SK-N-SH treated with all-trans-retinoic acid at 6 μM for 48 hours (cell line): ENCODE data around the gene YES1.
"Not testable (repeated sequence)": the region's sequence is repeated elsewhere in the genome, so short reads cannot be mapped to it uniquely, and the experiment has no call there.

ENCODE experiments used
- ATAC-seq: fragments of 200-7000 bp; cut with Tn5 transposase; 3 replicates; pipeline ENCODE4 v1.9.1; 2020; ENCODE audit warnings: mild to moderate bottlenecking, moderate library complexity
- ARNTL ChIP-seq: fragments of 450-650 bp; formaldehyde crosslinking; IDR thresholded peaks from 2 replicates; pipeline ENCODE4 v1.5.0; 2020; ENCODE audit warnings: low read depth, mild to moderate bottlenecking, moderate library complexity, borderline replicate concordance
- CSDC2 ChIP-seq: fragments of 250-450 bp; sonication (Bioruptor Pico); IDR thresholded peaks from 2 replicates; pipeline ENCODE4 v1.5.0; 2020; ENCODE audit warnings: mild to moderate bottlenecking, moderate library complexity
- ESRRG ChIP-seq: fragments of 250-450 bp; sonication (Bioruptor Pico); IDR thresholded peaks from 2 replicates; pipeline ENCODE4 v1.6.1; 2021; ENCODE audit warnings: mild to moderate bottlenecking
- GLIS3 ChIP-seq: fragments of 250-450 bp; sonication (Bioruptor Pico); IDR thresholded peaks from 2 replicates; pipeline ENCODE4 v1.5.0; 2020; ENCODE audit warnings: mild to moderate bottlenecking, moderate library complexity
- ISL1 ChIP-seq: fragments of 250-450 bp; sonication (Bioruptor Pico); IDR thresholded peaks from 2 replicates; pipeline ENCODE4 v2.1.2; 2022; ENCODE audit warnings: mild to moderate bottlenecking, moderate library complexity
- OSR1 ChIP-seq: fragments of 250-450 bp; sonication (Bioruptor Pico); IDR thresholded peaks from 2 replicates; pipeline ENCODE4 v1.8.0; 2022; ENCODE audit warnings: moderate library complexity, mild to moderate bottlenecking, inconsistent platforms
- PPARA ChIP-seq: fragments of 250-450 bp; sonication (Bioruptor Pico); IDR thresholded peaks from 2 replicates; pipeline ENCODE4 v1.5.0; 2020; ENCODE audit warnings: mild to moderate bottlenecking, borderline replicate concordance
- RARB ChIP-seq: fragments of 250-450 bp; sonication (Bioruptor Pico); IDR thresholded peaks from 2 replicates; pipeline ENCODE4 v1.8.0; 2021; ENCODE audit warnings: mild to moderate bottlenecking, moderate library complexity
- SNAI2 ChIP-seq: fragments of 250-450 bp; sonication (Bioruptor Pico); IDR thresholded peaks from 2 replicates; pipeline ENCODE4 v1.5.0; 2020; ENCODE audit warnings: mild to moderate bottlenecking, moderate library complexity
- TCF4 ChIP-seq: fragments of 250-450 bp; sonication (Bioruptor Pico); IDR thresholded peaks from 2 replicates; pipeline ENCODE4 v1.8.0; 2021; ENCODE audit warnings: mild to moderate bottlenecking, moderate library complexity, borderline replicate concordance
- TOX ChIP-seq: fragments of 250-450 bp; sonication (Bioruptor Pico); IDR thresholded peaks from 2 replicates; pipeline ENCODE4 v1.8.0; 2021; ENCODE audit warnings: mild to moderate bottlenecking, moderate library complexity, borderline replicate concordance
- ZC3H10 ChIP-seq: fragments of 250-450 bp; sonication (Bioruptor Pico); IDR thresholded peaks from 2 replicates; pipeline ENCODE4 v1.5.1; 2021; ENCODE audit warnings: mild to moderate bottlenecking, moderate library complexity
- ZFP3 ChIP-seq: fragments of 250-450 bp; sonication (Bioruptor Pico); IDR thresholded peaks from 2 replicates; pipeline ENCODE4 v1.5.0; 2020; ENCODE audit warnings: mild to moderate bottlenecking, moderate library complexity
- ZFP30 ChIP-seq: fragments of 450-650 bp; formaldehyde crosslinking; IDR thresholded peaks from 2 replicates; pipeline ENCODE4 v1.5.0; 2022; ENCODE audit warnings: mild to moderate bottlenecking, moderate library complexity
- ZNF565 ChIP-seq: fragments of 450-650 bp; formaldehyde crosslinking; conservative IDR thresholded peaks from 2 replicates; pipeline ENCODE4 v1.5.0; 2020; ENCODE audit warnings: low read depth, mild to moderate bottlenecking, moderate library complexity
- ZNF70 ChIP-seq: fragments of 450-650 bp; formaldehyde crosslinking; IDR thresholded peaks from 2 replicates; pipeline ENCODE4 v1.5.0; 2020; ENCODE audit warnings: mild to moderate bottlenecking, moderate library complexity
- ZNF8 ChIP-seq: fragments of 450-650 bp; formaldehyde crosslinking; IDR thresholded peaks from 2 replicates; pipeline ENCODE4 v1.5.0; 2020; ENCODE audit warnings: mild to moderate bottlenecking, moderate library complexity
- TF ChIP-seq, protein P1 (sequence below): fragments of 250-450 bp; sonication (Bioruptor Pico); IDR thresholded peaks from 2 replicates; pipeline ENCODE4 v1.8.0; 2020; ENCODE audit warnings: mild to moderate bottlenecking, moderate library complexity, borderline replicate concordance
- TF ChIP-seq, protein P2 (sequence below): fragments of 250-450 bp; sonication (Bioruptor Pico); IDR thresholded peaks from 2 replicates; pipeline ENCODE4 v1.5.0; 2020; ENCODE audit warnings: mild to moderate bottlenecking, moderate library complexity
- TF ChIP-seq, protein P3 (sequence below): fragments of 250-450 bp; sonication (Bioruptor Pico); IDR thresholded peaks from 2 replicates; pipeline ENCODE4 v1.5.1; 2020; ENCODE audit warnings: low read depth, mild to moderate bottlenecking, moderate library complexity
- TF ChIP-seq, protein P4 (sequence below): fragments of 250-450 bp; sonication (Bioruptor Pico); IDR thresholded peaks from 2 replicates; pipeline ENCODE4 v1.5.1; 2021; ENCODE audit warnings: mild to moderate bottlenecking, moderate library complexity
- TF ChIP-seq, protein P5 (sequence below): fragments of 250-450 bp; sonication (Bioruptor Pico); IDR thresholded peaks from 2 replicates; pipeline ENCODE4 v1.8.0; 2021; ENCODE audit warnings: low read depth, mild to moderate bottlenecking, moderate library complexity, borderline replicate concordance

YES1 gene

DNA sequence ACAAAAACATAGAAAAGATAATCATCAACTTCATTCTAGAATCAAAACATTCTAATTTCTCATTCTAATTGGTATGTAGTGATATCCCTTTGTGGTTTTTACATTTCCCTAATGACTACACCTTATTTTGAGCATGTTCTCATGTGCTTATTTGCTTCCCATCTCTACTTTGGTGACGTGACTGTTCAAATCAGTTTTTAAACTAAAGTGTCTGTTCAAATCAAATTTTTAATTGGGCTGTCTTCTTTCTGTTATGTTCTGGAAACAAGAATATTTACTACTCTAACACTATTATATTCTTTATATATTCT, 45.5 kb downstream of the YES1 start:
- ATAC-seq, result no peak
- TF ChIP-seq ISL1, result no peak
- no peak for TF ChIP-seq TOX
- no peak for TF ChIP-seq ZNF565 (CRISPR knock-in tag)
- TF ChIP-seq ARNTL (CRISPR knock-in tag), result no peak
- no peak for TF ChIP-seq ZFP3 (CRISPR knock-in tag)
- no peak for TF ChIP-seq GLIS3 (CRISPR knock-in tag)
- TF ChIP-seq ESRRG (CRISPR knock-in tag), result no peak

DNA sequence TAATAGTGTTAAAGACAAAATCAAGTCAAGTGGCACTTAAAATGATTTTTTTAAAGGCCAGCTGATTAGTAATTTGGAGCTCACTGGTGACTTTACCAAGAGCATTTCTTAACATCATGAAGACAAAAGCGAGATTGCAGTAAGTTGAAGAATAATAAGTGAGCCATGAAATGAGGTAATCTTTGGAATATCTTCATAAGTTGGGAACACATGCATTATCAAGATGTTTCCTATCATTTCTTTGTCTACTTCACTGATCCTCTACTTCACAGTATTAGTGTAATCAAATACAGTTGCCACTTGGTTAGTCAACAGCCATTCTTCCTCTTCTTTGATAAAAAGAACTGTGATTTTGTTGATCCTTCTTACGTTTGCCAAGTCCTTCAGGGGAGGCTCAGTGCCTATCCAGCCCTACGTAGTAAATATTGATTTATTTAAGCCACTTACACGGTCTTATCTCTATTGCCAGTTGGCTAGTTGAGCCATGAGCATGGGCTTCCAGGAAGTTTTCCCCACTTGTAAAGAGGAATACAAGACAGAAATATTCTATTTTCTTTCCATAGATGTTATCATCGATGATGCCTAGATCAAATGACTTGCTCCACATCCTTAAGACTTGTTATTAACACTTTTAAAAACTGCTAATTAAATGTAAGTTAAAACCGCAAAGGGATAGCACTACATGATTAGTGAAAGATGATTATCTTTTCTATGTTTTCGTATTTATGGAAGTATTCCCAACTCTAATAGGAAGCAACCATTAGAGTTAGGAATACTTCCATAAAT, 46.1 kb downstream of the YES1 start:
- ATAC-seq, result no peak
- TF ChIP-seq ISL1 (no peak), GLIS3 (CRISPR knock-in tag) (no peak), ZFP30 (CRISPR knock-in tag) (no peak), ZNF8 (CRISPR knock-in tag) (no peak), ZFP3 (CRISPR knock-in tag) (no peak), PPARA (no peak), SNAI2 (no peak), TOX (no peak), ZC3H10 (CRISPR knock-in tag) (no peak), RARB (CRISPR knock-in tag) (no peak), ZNF565 (CRISPR knock-in tag) (no peak), ARNTL (CRISPR knock-in tag) (no peak), TCF4 (CRISPR knock-in tag) (no peak)
- TF ChIP-seq, protein P1, sequence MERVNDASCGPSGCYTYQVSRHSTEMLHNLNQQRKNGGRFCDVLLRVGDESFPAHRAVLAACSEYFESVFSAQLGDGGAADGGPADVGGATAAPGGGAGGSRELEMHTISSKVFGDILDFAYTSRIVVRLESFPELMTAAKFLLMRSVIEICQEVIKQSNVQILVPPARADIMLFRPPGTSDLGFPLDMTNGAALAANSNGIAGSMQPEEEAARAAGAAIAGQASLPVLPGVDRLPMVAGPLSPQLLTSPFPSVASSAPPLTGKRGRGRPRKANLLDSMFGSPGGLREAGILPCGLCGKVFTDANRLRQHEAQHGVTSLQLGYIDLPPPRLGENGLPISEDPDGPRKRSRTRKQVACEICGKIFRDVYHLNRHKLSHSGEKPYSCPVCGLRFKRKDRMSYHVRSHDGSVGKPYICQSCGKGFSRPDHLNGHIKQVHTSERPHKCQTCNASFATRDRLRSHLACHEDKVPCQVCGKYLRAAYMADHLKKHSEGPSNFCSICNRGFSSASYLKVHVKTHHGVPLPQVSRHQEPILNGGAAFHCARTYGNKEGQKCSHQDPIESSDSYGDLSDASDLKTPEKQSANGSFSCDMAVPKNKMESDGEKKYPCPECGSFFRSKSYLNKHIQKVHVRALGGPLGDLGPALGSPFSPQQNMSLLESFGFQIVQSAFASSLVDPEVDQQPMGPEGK (CRISPR knock-in tag), result no peak
- TF ChIP-seq, protein P2, sequence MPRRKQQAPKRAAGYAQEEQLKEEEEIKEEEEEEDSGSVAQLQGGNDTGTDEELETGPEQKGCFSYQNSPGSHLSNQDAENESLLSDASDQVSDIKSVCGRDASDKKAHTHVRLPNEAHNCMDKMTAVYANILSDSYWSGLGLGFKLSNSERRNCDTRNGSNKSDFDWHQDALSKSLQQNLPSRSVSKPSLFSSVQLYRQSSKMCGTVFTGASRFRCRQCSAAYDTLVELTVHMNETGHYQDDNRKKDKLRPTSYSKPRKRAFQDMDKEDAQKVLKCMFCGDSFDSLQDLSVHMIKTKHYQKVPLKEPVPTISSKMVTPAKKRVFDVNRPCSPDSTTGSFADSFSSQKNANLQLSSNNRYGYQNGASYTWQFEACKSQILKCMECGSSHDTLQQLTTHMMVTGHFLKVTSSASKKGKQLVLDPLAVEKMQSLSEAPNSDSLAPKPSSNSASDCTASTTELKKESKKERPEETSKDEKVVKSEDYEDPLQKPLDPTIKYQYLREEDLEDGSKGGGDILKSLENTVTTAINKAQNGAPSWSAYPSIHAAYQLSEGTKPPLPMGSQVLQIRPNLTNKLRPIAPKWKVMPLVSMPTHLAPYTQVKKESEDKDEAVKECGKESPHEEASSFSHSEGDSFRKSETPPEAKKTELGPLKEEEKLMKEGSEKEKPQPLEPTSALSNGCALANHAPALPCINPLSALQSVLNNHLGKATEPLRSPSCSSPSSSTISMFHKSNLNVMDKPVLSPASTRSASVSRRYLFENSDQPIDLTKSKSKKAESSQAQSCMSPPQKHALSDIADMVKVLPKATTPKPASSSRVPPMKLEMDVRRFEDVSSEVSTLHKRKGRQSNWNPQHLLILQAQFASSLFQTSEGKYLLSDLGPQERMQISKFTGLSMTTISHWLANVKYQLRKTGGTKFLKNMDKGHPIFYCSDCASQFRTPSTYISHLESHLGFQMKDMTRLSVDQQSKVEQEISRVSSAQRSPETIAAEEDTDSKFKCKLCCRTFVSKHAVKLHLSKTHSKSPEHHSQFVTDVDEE (CRISPR knock-in tag), result no peak
- TF ChIP-seq, protein P3, sequence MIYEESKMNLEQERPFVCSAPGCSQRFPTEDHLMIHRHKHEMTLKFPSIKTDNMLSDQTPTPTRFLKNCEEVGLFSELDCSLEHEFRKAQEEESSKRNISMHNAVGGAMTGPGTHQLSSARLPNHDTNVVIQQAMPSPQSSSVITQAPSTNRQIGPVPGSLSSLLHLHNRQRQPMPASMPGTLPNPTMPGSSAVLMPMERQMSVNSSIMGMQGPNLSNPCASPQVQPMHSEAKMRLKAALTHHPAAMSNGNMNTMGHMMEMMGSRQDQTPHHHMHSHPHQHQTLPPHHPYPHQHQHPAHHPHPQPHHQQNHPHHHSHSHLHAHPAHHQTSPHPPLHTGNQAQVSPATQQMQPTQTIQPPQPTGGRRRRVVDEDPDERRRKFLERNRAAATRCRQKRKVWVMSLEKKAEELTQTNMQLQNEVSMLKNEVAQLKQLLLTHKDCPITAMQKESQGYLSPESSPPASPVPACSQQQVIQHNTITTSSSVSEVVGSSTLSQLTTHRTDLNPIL (CRISPR knock-in tag), result no peak
- TF ChIP-seq, protein P4, sequence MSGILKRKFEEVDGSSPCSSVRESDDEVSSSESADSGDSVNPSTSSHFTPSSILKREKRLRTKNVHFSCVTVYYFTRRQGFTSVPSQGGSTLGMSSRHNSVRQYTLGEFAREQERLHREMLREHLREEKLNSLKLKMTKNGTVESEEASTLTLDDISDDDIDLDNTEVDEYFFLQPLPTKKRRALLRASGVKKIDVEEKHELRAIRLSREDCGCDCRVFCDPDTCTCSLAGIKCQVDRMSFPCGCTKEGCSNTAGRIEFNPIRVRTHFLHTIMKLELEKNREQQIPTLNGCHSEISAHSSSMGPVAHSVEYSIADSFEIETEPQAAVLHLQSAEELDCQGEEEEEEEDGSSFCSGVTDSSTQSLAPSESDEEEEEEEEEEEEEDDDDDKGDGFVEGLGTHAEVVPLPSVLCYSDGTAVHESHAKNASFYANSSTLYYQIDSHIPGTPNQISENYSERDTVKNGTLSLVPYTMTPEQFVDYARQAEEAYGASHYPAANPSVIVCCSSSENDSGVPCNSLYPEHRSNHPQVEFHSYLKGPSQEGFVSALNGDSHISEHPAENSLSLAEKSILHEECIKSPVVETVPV (CRISPR knock-in tag), result no peak
- TF ChIP-seq, protein P5, sequence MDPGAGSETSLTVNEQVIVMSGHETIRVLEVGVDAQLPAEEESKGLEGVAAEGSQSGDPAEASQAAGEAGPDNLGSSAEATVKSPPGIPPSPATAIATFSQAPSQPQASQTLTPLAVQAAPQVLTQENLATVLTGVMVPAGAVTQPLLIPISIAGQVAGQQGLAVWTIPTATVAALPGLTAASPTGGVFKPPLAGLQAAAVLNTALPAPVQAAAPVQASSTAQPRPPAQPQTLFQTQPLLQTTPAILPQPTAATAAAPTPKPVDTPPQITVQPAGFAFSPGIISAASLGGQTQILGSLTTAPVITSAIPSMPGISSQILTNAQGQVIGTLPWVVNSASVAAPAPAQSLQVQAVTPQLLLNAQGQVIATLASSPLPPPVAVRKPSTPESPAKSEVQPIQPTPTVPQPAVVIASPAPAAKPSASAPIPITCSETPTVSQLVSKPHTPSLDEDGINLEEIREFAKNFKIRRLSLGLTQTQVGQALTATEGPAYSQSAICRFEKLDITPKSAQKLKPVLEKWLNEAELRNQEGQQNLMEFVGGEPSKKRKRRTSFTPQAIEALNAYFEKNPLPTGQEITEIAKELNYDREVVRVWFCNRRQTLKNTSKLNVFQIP (CRISPR knock-in tag), result no peak
- TF ChIP-seq, all 23 proteins: peak for 0

DNA sequence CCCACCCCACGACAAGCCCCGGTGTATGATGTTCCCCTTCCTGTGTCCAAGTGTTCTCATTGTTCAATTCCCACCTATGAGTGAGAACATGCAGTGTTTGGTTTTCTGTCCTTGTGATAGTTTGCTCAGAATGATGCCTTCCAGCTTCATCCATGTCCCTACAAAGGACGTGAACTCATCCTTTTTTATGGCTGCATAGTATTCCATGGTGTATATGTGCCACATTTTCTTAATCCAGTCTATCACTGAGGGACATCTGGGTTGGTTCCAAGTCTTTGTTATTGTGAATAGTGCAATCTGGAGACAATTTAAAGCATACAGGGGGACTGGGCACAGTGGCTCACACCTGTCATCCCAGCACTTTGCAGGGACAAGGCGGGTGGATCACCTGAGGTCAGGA, 52.2 kb downstream of the YES1 start:
- ATAC-seq, result not testable (repeated sequence)

DNA sequence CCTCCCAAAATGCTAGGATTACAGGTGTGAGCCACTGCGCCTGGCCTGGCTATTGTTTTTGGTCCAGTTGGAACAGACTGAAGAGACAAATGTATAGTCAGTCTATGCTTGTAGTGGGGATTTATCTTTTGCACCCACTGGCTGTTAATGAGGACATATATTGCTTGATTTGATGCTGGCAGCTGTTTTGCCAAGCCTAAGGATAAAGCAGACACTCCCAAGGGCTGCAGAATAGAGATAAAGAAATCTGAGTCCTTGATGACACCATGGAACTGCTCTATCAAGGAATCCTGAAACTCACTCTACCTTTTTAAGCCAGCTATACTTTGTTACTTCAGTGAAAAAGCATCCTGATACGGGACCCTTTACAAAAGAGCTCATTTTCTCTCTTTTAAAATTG, 56.5 kb downstream of the YES1 start:
- ATAC-seq, result no peak
- TF ChIP-seq ZNF70 (CRISPR knock-in tag) (no peak), ZFP30 (CRISPR knock-in tag) (no peak), ESRRG (CRISPR knock-in tag) (no peak), OSR1 (no peak), ZNF565 (CRISPR knock-in tag) (no peak), CSDC2 (no peak), ZFP3 (CRISPR knock-in tag) (no peak), ARNTL (CRISPR knock-in tag) (no peak), TOX (no peak)
- TF ChIP-seq, protein P2 (CRISPR knock-in tag), result no peak
- TF ChIP-seq, protein P3 (CRISPR knock-in tag), result no peak
